ENCODE data around the gene BAD. TPM values are rescaled to one million over a fixed set of nuclear protein-coding genes. Genes with fewer than 3 reads are reported as not detected.

BAD gene
- polyA plus RNA-seq, 2 of the 4 experiments (the other 2 are of a cell fraction), result 33.7 to 68.4 TPM

GRCh38 chr11:64298966-64299846, 14.7 kb upstream of the BAD start:
- ChIA-PET POLR2A (no interaction called here), CTCF (interaction anchor here (1.0 kb wide), 1 partner anchor 27 kb away, joined by 3 read pairs; no protein-coding TSS in a partner anchor)
- no peaks in the 10 kb centered on the region for H3K9me3 ChIP-seq
- no peak overlapping the region for H3K4me2 ChIP-seq
- H3K27ac ChIP-seq, result no peak overlapping the region
- FAIRE-seq (no peak), ATAC-seq (no peak), DNase-seq (ENCODE audit: low read depth in 1 of 2, low spot score in 1 of 2) (no peak)
- H3K4me3 ChIP-seq, result no peak overlapping the region
- no peak for TF ChIP-seq HOXB13 (CRISPR knock-in tag; IDR thresholded peaks at IDR 0.05; ENCODE audit: low read depth)
- TF ChIP-seq USF2 (IDR thresholded peaks at IDR 0.05), result no peak
- WGBS (ENCODE audit: missing lambda C conversion rate), result 80% methylated on average over 45 of the region's 60 CpGs
- peaks cover 15% of the 10 kb centered on the region for H3K4me1 ChIP-seq

- FAIRE-seq, result no peak
- ATAC-seq, result no peak
- peaks cover 5% of the 10 kb centered on the region; the same call in 2 of the 3 replicates for H3K4me1 ChIP-seq
Measured at GRCh38 chr11:64297699-64298358, 13.4 kb upstream of the BAD start.

More at GRCh38 chr11:64297699-64298358, 13.4 kb upstream of the BAD start:
- TF ChIP-seq NR3C1 (IDR thresholded peaks at IDR 0.05), result no peak
- TF ChIP-seq GATA3 (IDR thresholded peaks at IDR 0.05; ENCODE audit: borderline replicate concordance), result no peak
- no peak for TF ChIP-seq RCOR1 (IDR thresholded peaks at IDR 0.05; ENCODE audit: low read depth, low read length)
- no peak for TF ChIP-seq ELK1 (IDR thresholded peaks at IDR 0.05; ENCODE audit: low read depth, low read length)
- no peak for TF ChIP-seq EHMT2 (IDR thresholded peaks at IDR 0.05; ENCODE audit: low read depth)
- TF ChIP-seq NPAS2 (CRISPR knock-in tag; IDR thresholded peaks at IDR 0.05; ENCODE audit: borderline replicate concordance), result no peak
- TF ChIP-seq CTCF (IDR thresholded peaks at IDR 0.05), result no peak
- no peak for TF ChIP-seq HES2 (IDR thresholded peaks at IDR 0.05)
- no peak for TF ChIP-seq PBX3 (IDR thresholded peaks at IDR 0.05)
- TF ChIP-seq FOXS1 (CRISPR knock-in tag; IDR thresholded peaks at IDR 0.05), result no peak
- no peak for TF ChIP-seq USF2 (IDR thresholded peaks at IDR 0.05)
- TF ChIP-seq RFX5 (IDR thresholded peaks at IDR 0.05), result no peak
- TF ChIP-seq KDM5A (IDR thresholded peaks at IDR 0.05), result no peak
- TF ChIP-seq ZFP36 (IDR thresholded peaks at IDR 0.05; ENCODE audit: borderline replicate concordance, partially characterized antibody), result no peak
- no peak for TF ChIP-seq BHLHE40 (IDR thresholded peaks at IDR 0.05; ENCODE audit: low read depth, low read length)
- no peak for TF ChIP-seq CBX8 (IDR thresholded peaks at IDR 0.05)
- POLR2A ChIA-PET, result no interaction called here
- DNase-seq (ENCODE audit: low read depth in 1 of 2, low spot score in 1 of 2), result no peak
- H3K9me3 ChIP-seq, result no peaks in the 10 kb centered on the region
- H3K4me3 ChIP-seq, result no peak overlapping the region
- 86% methylated on average over 18 of the region's 18 CpGs for WGBS (ENCODE audit: missing lambda C conversion rate)
- H3K27ac ChIP-seq, result no peak overlapping the region
- CTCF ChIA-PET, result interaction anchor here (0.6 to 2.5 kb wide), 5 partner anchors 10 to 47 kb away, joined by 3 to 7 read pairs (median 5); partner anchors contain the start of gene PLCB3
- no peak overlapping the region for H3K4me2 ChIP-seq

All from A549 (cell line).